ENCODE data around the gene C1QTNF6. TPM values are rescaled to one million over a fixed set of nuclear protein-coding genes. Genes with fewer than 3 reads are reported as not detected.

C1QTNF6 gene
- total and polyA plus RNA-seq, 4 donors, result 3.1 to 4.5 (median 4.0) TPM

DNA sequence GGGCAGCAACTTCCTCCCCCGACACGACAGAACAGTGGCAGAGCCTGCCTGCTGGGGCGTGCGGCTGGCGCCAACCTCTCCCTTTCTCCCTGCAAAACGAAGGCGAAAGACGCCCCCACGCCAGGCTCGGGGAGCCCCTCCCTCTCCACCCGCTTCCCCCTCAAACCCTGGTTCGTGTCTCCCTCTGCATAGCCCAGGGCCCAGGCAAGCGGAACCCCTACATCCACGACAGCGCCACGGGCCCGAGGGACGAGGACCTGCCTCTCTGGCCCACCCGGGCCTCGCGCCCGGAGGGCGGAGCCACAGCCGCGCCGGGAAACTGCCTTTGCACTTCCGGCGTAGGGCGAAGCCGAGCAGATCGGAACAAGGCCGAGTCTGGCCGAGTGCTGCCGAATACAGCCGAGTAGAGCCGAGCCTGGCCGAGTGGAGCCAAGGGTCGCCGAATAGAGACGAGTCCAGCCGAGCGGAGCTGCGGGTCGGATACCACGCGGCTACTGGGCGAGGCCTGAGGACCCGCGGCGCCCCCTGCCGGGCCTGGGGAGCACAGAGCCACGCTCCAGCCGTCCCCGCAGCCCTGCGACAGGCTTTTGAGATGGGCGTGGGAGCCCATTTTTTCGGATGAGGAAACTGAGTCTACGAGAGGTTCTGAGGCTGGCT, 11.2 kb upstream of the C1QTNF6 start (continued):
- TF ChIP-seq, protein P1, sequence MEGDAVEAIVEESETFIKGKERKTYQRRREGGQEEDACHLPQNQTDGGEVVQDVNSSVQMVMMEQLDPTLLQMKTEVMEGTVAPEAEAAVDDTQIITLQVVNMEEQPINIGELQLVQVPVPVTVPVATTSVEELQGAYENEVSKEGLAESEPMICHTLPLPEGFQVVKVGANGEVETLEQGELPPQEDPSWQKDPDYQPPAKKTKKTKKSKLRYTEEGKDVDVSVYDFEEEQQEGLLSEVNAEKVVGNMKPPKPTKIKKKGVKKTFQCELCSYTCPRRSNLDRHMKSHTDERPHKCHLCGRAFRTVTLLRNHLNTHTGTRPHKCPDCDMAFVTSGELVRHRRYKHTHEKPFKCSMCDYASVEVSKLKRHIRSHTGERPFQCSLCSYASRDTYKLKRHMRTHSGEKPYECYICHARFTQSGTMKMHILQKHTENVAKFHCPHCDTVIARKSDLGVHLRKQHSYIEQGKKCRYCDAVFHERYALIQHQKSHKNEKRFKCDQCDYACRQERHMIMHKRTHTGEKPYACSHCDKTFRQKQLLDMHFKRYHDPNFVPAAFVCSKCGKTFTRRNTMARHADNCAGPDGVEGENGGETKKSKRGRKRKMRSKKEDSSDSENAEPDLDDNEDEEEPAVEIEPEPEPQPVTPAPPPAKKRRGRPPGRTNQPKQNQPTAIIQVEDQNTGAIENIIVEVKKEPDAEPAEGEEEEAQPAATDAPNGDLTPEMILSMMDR (IDR thresholded peaks at IDR 0.05; ENCODE audit: low read depth, low read length, missing input control), result peak; percentile 91
- TF ChIP-seq, protein P2, sequence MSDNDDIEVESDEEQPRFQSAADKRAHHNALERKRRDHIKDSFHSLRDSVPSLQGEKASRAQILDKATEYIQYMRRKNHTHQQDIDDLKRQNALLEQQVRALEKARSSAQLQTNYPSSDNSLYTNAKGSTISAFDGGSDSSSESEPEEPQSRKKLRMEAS (IDR thresholded peaks at IDR 0.05), result no peak
- TF ChIP-seq RXRA (IDR thresholded peaks at IDR 0.05) (peak in 1 of 2 donors; percentile 16), FOXA1 (IDR thresholded peaks at IDR 0.05) (no peak)

GRCh38 chr22:37198258-37199102, 10.4 kb upstream of the C1QTNF6 start:
- Histone ChIP-seq H3K9ac (ENCODE audit: low read depth in 1 of 2, low read length in 2 of 2) (peak overlapping the region; percentile 72 to 100), H3K4me1 (ENCODE audit: control insufficient read depth in 4 of 4, insufficient read depth in 4 of 4, low read length in 3 of 4) (peaks cover 26 to 56% (median 42%) of the 10 kb centered on the region in 4 donors), H3K4me3 (ENCODE audit: low read depth in 1 of 3, low read length in 3 of 3) (peak overlapping the region; percentile 59 to 85 (median 79)), H3K27ac (ENCODE audit: low read depth in 1 of 2, low read length in 2 of 2) (peak overlapping the region; percentile 96), H3K9me3 (ENCODE audit: control insufficient read depth in 4 of 4, low read length in 3 of 4) (no peaks in the 10 kb centered on the region), H3K27me3 (ENCODE audit: control insufficient read depth in 4 of 4, insufficient read depth in 4 of 4, low read length in 3 of 4) (no peaks in the 10 kb centered on the region), H3K36me3 (ENCODE audit: control insufficient read depth in 4 of 4, insufficient read depth in 3 of 4, low read depth in 1 of 4, low read length in 3 of 4) (no peaks in the 10 kb centered on the region)
- 2% methylated on average over 51 of the region's 51 CpGs for WGBS
- DNase-seq (ENCODE audit: low spot score), result peak; percentile 93
- TF ChIP-seq NR2F2 (IDR thresholded peaks at IDR 0.05) (no peak), GABPA (IDR thresholded peaks at IDR 0.05 in 1 of 2, conservative IDR thresholded peaks at IDR 0.05 in 1 of 2) (no peak), TAF1 (conservative IDR thresholded peaks at IDR 0.05) (no peak), FOXA2 (IDR thresholded peaks at IDR 0.05) (peak; percentile 39), JUND (IDR thresholded peaks at IDR 0.05) (no peak), HNF4G (IDR thresholded peaks at IDR 0.05) (no peak), RAD21 (IDR thresholded peaks at IDR 0.05) (peak; percentile 79 to 80), RXRA (IDR thresholded peaks at IDR 0.05) (no peak), SP1 (IDR thresholded peaks at IDR 0.05) (no peak), HNF4A (conservative IDR thresholded peaks at IDR 0.05) (no peak), FOXA1 (IDR thresholded peaks at IDR 0.05) (no peak), EGR1 (IDR thresholded peaks at IDR 0.05; ENCODE audit: low read depth in 2 of 2) (no peak), REST (IDR thresholded peaks at IDR 0.05) (no peak), YY1 (IDR thresholded peaks at IDR 0.05) (no peak)
- TF ChIP-seq, protein P3, sequence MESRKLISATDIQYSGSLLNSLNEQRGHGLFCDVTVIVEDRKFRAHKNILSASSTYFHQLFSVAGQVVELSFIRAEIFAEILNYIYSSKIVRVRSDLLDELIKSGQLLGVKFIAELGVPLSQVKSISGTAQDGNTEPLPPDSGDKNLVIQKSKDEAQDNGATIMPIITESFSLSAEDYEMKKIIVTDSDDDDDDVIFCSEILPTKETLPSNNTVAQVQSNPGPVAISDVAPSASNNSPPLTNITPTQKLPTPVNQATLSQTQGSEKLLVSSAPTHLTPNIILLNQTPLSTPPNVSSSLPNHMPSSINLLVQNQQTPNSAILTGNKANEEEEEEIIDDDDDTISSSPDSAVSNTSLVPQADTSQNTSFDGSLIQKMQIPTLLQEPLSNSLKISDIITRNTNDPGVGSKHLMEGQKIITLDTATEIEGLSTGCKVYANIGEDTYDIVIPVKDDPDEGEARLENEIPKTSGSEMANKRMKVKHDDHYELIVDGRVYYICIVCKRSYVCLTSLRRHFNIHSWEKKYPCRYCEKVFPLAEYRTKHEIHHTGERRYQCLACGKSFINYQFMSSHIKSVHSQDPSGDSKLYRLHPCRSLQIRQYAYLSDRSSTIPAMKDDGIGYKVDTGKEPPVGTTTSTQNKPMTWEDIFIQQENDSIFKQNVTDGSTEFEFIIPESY (IDR thresholded peaks at IDR 0.05), result no peak
- TF ChIP-seq, protein P2 (IDR thresholded peaks at IDR 0.05), result no peak
- TF ChIP-seq, protein P1 (IDR thresholded peaks at IDR 0.05; ENCODE audit: low read depth, low read length, missing input control), result peak; percentile 72
- TF ChIP-seq, protein P4, sequence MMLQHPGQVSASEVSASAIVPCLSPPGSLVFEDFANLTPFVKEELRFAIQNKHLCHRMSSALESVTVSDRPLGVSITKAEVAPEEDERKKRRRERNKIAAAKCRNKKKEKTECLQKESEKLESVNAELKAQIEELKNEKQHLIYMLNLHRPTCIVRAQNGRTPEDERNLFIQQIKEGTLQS (IDR thresholded peaks at IDR 0.05), result no peak
